GM21390 (cell line): ENCODE data around the gene KBTBD2.
A peak's percentile ranks its signal among the peaks of the same experiment; 100 is the strongest.
"Not testable (repeated sequence)": the region's sequence is repeated elsewhere in the genome, so short reads cannot be mapped to it uniquely, and the experiment has no call there.

Experiments used
- ATAC-seq: cut with Tn5 transposase; IDR thresholded peaks from one replicate; pipeline ENCODE4 v1.9.1; 2021; ENCODE audit not compliant: unreplicated experiment

KBTBD2 gene

DNA sequence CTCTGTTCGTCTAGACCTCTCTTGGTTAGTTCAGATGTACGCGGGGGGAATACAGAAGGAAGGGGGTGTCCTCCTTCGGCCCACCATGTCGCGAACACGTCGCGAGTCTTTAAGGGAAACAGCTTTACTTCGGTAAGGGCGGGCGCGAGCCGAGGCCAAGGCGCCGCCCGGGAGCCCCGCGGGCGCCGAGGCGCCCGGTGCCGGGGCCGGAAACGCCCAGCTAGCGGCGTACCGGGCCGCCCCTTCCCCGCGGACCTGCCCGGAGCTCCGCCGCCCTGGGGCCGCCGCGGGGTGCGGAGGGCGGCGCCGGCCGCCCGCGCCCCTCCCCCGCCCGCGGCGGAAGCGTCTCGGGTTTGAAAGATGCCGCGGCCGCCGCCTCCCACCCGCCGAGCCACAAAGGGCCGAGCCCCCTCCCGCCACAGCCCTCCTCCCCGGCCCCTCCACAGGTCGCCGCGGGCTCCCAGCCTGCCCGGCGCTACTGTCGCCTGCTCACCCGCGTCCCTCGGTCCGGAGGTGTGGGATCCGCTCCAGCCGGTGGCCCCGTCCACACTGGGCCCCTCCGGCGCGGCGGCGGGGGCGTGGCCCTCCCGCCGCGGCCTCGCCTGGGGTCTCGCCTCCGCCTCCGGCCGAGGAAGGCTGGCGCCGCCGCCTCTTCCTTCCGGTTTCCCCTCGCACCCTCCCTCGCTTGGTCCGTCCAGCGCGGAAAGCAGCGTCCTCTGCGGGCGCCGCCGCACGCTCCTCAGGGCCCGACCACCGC is at the start of gene KBTBD2:
Gene KBTBD2 (minus strand): TSS at position 718 of the 757 bp plus-strand sequence. CDS start 12,156 bp downstream, outside the sequence.
- ATAC-seq = peak; percentile 60

DNA sequence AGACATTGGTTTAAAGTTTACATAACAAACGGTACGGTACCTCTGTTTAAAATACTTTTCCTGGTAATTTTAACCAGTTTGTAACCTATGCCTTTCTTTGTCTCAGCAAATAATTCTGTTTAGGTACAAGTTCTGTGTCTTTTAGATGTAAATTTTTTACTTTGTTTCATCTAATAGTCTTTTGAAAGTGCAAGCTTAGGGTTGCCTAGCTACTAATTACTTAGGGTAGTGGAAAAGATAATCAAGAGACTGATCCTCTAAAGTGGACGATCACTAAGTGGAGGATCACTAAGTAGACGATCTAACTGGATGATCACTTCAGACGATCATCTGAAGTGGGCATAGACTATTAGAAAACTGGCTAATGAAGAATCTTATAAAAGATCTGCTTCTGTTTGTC is 49.6 kb upstream of the KBTBD2 start:
- no peak for ATAC-seq

DNA sequence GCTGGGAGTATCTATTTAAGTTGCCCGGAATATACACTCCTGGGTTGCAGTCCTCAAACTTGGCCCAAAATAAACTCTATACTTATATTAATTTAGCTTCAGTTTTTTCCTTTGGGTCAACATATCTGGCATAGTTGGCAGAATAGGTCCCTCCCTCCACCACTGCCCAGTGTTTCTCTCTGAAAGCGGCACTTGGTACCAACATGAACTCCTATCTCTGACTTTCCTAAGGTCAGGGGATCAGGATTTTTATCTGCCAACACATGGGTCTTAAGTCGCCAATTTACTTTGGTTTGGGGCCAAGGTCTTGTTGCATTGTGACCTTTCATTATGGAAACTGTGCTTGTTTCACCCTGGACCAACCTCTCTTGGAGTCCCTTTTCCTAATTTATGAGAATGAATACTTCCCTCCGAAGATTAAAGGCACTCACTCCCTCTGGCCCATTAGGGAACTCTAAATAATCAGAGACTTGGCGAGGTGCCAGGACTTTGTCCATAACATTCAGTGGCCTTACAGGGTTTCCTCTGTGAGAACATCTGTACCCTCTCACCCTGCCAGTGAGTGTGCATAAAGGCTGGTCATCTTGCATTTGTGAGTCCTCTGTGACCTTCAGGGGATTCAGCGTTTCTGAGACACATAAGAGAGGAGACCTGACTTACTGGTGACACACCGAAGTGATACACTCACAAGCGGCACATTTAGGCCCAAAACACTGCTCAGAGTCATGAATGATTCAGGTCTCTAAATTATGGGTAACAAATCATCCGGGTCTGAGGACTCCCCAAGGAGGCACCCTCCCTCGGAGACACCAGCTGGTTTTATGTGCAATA is 46.0 kb upstream of the KBTBD2 start:
- ATAC-seq = no peak

DNA sequence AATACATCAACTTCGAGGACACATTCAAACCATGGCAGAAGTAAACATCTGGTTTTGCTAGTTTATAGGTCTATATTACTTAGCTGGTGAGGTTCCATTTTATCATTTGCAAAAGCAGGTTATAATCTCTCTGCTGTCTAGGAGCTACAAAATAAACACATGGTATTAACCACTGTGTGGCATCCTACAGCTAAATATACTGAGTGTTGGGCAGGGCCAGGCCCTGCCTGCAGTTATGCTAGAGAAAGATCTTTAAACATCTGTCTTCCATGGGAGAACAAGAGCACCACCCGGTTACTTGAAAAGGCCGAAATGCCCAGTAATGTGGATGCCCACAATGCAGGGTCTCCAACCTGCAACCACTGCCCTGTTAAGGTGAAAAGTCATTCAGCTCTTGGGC is 45.1 kb upstream of the KBTBD2 start:
- no peak for ATAC-seq

DNA sequence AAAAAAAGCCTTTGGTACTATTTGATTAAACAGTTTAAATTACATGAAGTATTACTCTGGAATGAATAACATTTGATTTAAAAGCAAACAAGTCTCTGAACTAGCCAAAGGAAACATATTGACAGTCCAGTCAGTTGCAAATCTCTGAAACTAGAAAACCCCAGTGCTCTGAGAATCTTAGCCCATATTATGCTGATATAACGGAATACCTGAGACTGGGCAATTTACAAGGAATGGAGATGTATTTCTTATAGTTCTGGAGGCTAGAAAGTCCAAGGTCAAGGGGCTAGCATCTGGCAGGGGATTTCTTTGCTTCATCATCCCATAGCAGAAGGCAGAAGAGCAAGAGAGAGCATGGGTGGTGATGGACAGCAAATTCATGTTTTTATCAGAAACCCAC is 44.0 kb upstream of the KBTBD2 start:
- ATAC-seq = no peak

DNA sequence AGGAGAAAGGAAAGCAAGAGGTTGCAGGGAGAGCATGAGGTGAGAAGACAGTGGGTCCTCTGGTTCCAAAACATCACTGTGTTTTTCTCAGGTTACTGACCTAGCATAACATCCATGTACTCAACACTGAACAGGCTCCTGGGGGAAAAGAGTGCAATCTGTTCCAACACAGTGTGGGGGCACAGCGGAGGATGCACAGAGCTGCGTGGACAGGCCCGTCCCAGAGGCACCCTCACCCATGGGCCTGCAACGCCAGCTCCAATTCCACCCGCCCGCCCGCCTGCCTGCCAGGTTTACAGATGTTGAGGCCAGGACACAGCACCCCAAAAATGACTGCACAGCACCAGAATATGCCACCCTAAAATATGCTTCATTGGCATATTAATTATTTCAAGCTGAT is 38.8 kb upstream of the KBTBD2 start:
- ATAC-seq = no peak

DNA sequence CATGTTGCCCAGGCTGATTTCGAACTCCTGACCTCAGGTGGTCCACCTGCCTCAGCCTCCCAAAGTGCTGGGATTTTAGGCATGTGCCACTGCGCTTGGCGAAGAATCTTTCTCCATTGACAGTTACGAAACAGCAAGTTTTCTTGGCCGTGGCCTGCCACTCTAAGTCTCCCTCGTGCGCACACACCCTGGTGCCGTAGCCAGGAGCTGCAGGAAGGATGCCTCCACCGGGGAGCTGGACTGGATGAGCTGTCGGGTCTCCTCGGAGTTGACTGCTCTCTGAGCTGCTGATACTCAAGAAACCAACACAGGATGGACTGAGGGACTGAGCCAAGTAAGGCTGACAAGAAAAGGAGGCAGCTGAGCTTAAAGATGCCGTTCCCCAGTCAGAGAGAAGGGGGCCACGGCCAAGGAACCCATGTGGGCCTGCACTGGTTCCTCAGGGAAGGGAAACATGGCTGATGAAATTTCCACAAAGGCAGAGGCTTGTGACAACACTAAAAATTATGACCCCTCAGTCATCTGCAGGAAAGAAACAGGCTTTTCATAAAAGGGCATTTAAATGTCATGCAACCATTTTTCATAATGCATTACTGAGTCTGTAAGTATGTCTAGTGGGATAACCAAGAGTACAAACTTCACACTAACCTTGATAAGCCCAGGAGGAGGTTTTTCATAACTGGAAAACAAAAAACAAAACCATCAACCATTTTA is 38.0 kb upstream of the KBTBD2 start:
- no peak for ATAC-seq

DNA sequence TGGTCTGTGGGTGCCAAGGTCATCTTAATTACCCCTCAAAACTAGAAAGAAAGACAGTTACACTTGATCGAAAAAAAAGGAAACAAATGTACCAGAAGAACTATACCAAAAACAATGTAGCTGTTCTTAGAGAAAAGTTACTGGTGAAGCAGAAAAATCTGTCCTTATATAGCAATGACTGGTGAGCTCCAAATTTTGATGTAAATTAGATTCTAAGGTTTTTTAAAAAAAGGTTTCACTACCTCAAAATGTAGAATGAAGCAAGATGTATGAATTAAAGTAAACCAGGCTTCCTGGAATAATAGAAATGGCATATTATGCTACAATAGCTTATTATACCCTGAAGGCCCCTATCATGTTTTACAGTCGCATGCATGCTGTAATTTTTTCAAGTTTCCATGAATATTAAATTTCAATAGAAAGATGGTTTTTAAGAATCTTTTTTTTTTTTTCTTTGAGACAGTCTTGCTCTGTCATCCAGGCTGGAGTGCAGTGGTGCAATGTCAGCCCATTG is 37.3 kb upstream of the KBTBD2 start:
- no peak for ATAC-seq

DNA sequence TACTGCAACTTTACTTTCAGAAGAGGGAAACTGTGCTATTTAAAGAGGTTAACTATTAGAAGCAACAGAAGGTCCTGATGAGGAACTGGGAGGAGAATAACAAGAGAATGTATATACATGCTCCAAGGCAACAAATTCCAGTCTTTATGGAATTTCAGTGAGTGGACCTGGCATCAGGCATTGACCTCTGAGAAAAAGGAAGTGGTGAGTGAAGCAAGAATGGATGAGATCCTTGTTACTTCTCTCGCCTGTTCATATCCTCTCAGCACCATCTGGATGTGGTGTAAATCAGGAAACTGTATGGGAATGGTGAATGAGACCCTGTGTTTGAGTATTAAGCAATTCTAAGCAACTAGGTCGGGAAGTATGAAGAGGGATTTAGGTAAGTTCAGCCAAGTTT is 30.3 kb upstream of the KBTBD2 start:
- ATAC-seq = no peak

DNA sequence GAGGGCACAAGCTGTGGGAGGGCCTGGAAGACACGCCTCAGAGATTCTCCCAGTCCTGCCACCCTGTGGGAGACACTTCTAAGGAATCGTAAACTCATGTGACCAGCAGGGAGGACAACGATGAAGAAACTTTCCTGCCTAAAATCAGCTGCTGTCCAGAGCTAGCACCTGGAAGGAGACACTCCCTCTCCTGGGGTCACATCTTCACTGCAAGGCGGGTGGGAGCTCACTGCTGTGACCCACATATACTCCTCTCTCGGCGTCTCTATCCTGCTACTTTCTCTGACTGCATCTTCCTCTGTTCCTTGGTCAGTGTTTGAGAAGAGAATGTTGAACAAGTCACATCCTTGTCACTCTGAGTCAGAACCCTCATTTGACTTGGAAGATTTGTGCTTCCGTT is 25.4 kb upstream of the KBTBD2 start:
- ATAC-seq = not testable (repeated sequence)

DNA sequence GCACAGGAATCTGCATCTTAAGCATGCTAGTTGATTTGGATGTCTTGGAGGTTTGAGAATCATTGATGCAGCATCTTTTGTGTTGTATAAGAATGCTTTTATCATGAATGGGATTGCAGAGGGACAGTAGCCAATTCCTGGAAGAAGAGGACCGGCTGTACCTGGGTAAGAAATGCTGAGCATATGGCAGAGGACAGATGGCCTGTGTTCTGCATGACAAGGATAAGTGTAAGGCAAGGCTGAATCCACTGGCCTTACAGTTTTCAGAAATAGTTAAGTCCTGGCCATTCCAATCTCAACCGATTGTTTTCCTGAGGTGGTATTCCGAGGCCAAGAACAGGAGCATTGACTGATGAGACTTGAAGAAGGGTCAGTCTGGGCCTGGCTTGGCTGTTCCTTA is 24.4 kb upstream of the KBTBD2 start:
- no peak for ATAC-seq

DNA sequence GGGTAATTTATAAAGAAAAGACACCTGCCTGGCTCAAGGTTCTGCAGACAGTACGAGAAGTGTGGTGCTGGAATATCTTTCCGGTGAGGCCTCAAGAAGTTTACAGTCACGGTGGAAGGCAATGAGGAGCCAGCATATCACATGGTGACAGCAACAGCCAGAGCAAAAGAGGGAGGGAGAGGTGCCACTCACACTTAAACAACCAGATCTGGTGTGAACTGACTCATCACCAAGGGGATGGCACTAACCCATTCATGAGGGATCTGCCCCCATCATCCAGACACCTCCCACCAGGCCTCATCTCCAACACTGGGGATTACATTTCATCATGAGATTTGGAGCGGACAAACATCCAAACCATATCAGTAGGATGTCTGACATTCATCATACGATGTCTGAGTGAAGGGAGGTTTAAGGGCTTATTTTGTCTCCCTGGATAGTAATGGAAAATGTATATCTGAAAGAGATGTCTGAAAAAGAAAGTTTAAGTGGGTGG is 23.5 kb upstream of the KBTBD2 start:
- no peak for ATAC-seq

DNA sequence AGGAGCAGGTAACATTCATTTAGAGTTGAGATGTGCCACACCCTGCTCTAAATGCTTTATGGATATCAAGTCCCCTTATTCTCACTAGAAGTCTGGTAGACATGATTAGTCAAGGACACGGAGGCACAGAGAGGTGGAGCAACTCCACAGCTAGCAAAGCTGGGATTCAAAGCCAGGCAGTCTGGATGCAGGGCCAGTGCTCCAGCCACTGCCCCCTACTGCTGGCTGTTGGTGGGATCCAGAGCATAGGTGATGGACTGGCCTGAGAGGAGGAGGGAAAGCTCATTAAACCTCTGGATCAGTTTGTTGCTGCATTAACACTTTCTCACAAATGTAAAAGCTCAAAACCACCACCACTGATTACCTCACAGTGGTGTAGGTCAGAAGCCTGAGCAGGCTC is 22.6 kb upstream of the KBTBD2 start:
- ATAC-seq = no peak

DNA sequence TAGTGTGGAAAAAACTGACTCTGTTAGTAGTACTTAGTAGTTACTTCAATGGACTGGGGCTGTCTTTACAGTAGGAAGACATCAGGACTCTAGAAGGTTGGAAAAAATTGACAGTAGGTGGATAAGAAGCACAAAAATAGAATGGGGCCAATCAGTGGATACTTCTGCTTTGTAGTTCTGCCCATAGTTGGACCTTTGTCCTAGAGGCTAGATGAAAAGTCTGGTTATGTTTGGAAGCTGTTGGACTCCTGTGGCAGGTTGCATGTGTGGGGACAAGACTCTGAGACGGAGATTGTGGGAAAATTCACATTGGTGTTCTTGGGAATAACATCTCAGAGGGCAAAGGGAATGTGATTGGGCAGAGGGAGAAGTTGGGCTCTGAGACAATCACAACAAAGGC is 18.6 kb upstream of the KBTBD2 start:
- ATAC-seq = no peak

DNA sequence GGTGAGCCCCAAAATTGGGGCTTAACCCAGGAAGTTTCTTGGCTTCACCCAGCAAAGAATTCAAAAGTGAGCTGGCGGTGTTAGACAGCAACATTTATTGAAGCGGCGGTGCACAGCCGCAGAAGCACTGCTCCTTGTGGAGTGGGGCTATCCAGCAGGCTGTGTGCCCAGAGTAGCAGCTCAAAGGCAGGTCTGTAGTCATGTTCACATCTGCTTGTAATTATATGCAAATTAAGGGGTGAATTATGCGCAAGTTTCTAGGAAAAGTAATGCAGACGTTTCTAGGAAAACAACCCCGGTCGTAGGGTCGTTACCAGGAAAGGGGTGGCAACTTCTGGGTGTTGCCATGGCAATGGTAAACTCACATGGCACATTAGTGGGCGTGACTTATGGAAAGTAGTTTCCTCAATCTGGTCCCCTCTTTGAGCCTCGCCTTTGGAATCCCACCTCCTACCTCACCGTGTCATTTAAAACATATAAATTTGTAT is 13.7 kb upstream of the KBTBD2 start:
- ATAC-seq = peak; percentile 67

DNA sequence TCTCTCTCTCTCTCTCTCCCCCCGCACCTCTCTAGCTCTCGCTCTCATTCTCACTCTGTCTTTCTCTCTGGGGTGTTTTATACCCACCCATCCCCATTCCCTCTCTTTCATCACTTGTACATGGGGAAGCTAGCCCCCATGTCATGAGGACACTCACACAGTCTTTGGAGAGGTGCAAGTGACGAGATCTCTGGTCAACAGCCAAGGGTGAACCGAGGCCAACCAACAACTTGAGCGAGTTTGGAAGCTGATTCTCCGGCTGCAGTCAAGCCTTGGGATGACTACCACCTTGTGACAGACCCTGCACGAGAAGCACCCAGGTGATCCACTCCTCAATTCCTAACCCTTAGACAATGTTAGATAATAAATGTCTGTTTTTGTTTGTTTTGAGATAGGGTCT is 10.1 kb upstream of the KBTBD2 start:
- ATAC-seq = no peak

DNA sequence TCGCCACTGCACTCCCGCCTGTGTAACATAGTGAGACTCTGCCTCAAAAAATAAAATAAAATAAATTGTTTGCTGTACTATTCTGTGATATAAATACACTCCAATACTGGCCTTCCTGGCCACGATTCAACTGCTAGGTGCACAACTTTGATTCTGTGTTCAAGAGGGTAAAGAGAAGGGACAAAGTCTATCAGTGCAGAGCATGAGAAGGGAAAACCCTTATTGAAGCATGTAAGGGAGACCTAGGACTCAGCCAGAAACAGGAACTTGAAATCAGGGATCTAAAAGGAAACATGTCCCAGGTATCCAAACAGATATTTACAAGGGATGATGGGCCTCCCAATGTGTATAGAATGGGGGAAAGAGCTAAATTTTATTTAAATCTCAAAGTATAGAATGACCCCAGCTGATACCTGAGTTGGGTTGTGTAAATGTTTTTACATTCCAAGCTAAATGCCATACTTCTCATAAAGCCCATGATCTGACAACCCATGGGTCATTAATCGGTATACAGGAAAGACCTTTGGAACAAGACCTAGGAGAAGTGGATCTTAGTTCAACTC is 9.0 kb upstream of the KBTBD2 start:
- ATAC-seq = no peak

DNA sequence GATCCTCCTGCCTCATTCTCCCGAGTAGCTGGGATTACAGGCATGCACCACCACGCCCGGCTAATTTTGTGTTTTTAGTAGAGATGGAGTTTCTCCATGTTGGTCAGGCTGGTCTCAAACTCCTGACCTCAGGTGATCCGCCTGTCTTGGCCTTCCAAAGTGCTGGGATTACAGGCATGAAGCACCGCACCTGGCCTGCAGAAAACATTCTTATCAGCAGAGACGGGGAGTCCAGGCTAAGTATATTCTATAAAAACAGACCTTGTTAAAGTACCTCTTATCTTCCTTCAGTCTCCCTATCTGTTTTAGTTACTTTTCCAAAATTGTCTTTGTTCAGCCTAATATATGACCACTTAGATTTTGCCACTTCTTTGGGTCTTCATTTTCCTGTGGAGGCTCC is 5.8 kb upstream of the KBTBD2 start:
- not testable (repeated sequence) for ATAC-seq

DNA sequence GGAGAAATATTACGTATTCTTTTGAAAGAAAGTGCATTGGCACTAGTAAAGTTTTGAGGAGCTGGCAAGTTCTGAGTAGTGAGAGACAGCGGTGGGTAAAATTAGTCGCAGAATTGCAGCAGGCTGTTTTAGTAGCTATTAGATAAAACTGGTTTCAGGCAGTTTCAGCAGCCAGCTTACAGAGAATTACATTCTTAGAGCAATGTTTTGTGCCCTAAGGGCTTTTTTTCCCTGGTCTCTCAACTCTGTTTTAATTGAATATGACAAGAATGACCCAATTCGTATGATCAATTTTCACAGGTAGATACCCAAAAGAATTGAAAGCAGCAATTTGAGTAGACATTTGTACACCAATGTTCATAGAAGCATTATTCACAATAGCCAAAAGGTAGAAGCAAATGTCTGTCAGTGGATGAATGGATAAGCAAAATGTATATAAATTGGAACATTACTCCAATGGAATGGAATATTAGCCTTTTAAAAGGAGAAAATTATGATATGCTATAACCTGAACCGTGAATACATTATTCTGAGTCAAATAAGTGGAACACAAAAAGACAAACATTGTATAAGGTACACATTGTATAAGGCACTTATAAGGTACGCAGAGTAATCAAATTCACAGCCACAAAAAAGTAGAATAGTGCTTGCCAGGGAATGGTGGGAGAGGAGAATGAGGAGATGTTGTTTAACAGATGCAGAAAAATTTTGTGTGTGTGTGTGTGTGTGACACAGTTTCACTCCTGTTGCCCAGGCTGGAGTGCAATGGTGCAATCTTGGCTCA is 5.2 kb upstream of the KBTBD2 start:
- no peak for ATAC-seq

DNA sequence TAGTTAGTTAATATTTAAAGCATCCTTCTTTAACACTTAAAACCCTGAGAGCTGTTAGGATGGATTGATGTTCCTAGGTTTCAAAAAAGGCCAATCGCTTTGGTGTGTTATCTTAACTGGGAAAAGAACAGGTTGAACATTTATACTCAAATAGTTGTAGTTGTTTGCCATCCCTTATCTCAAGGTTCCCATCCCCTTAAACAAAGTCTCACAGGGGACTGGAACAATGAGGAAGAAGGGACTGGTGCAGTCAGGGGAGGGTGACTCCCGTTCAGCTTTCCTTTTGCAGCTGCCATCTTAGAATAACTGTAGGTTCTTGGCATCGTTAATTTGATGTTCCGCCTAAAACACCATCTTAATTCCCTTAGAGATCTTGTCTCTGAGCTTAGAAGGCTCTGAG is 2.6 kb upstream of the KBTBD2 start:
- ATAC-seq = no peak
